H9 (cell line): Measurements from ENCODE around the gene PIK3CD. TPM values are rescaled to one million over a fixed set of nuclear protein-coding genes. Genes with fewer than 3 reads are reported as not detected.

Source experiments
- DNase-seq: peaks from one replicate; pipeline ENCODE4 v3.0.0-alpha.2; 2017
- H2AFZ ChIP-seq: one replicate; pipeline ENCODE4 v1.6.1; 2013; ENCODE audit warnings: mild to moderate bottlenecking, low read length, control low read depth, moderate library complexity
- H2AK5ac ChIP-seq: 2 replicates; pipeline ENCODE4 v1.6.1; 2013; ENCODE audit warnings: low read length, control low read depth, mixed read lengths; ENCODE audit not compliant: insufficient read length
- H2BK120ac ChIP-seq: one replicate; pipeline ENCODE4 v1.6.1; 2013; ENCODE audit warnings: low read depth, mild to moderate bottlenecking, low read length, control low read depth, inconsistent platforms; ENCODE audit not compliant: poor library complexity, severe bottlenecking
- H2BK12ac ChIP-seq: 2 replicates; pipeline ENCODE4 v1.6.1; 2013; ENCODE audit warnings: low read length, control low read depth, mixed read lengths, low read depth; ENCODE audit not compliant: insufficient read length
- H2BK15ac ChIP-seq: 2 replicates; pipeline ENCODE4 v1.6.1; 2013; ENCODE audit warnings: low read depth, low read length, control low read depth
- H2BK20ac ChIP-seq: one replicate; pipeline ENCODE4 v1.6.1; 2013; ENCODE audit warnings: low read depth, mild to moderate bottlenecking, low read length, control low read depth, inconsistent platforms; ENCODE audit not compliant: poor library complexity, severe bottlenecking
- H2BK5ac ChIP-seq: 2 replicates; pipeline ENCODE4 v1.6.1; 2013; ENCODE audit warnings: low read length, control low read depth, mixed read lengths; ENCODE audit not compliant: insufficient read length
- H3K14ac ChIP-seq: 2 replicates; pipeline ENCODE4 v1.6.1; 2013; ENCODE audit warnings: low read length, control low read depth; ENCODE audit not compliant: insufficient read depth
- H3K18ac ChIP-seq: 2 replicates; pipeline ENCODE4 v1.6.1; 2013; ENCODE audit warnings: low read depth, mild to moderate bottlenecking, mixed read lengths, low read length, control low read depth; ENCODE audit not compliant: insufficient read length
- H3K23ac ChIP-seq: 2 replicates; pipeline ENCODE4 v1.6.1; 2013; ENCODE audit warnings: low read length, control low read depth, mixed read lengths, low read depth; ENCODE audit not compliant: insufficient read length
- H3K23me2 ChIP-seq: 2 replicates; pipeline ENCODE4 v1.6.1; 2013; ENCODE audit warnings: low read depth, mild to moderate bottlenecking, mixed read lengths, low read length, control low read depth; ENCODE audit not compliant: insufficient read length, poor library complexity, severe bottlenecking
- H3K27ac ChIP-seq: 2 replicates; pipeline ENCODE4 v1.5.1; 2013; ENCODE audit warnings: low read length, control low read depth, mixed read lengths, low read depth; ENCODE audit not compliant: insufficient read length
- H3K27me3 ChIP-seq: 2 replicates; pipeline ENCODE4 v1.6.1; 2013; ENCODE audit warnings: low read length, control low read depth, inconsistent platforms; ENCODE audit not compliant: insufficient read depth
- H3K4ac ChIP-seq: 2 replicates; pipeline ENCODE4 v1.6.1; 2013; ENCODE audit warnings: low read depth, mild to moderate bottlenecking, control low read depth, inconsistent platforms, low read length, moderate library complexity
- H3K4me1 ChIP-seq: 2 replicates; pipeline ENCODE4 v1.6.1; 2013; ENCODE audit warnings: low read length, control low read depth, inconsistent platforms; ENCODE audit not compliant: insufficient read depth
- H3K4me2 ChIP-seq: 2 replicates; pipeline ENCODE4 v1.6.1; 2013; ENCODE audit warnings: low read length, control low read depth, mixed read lengths; ENCODE audit not compliant: insufficient read length, insufficient read depth
- H3K56ac ChIP-seq: 2 replicates; pipeline ENCODE4 v1.6.1; 2013; ENCODE audit warnings: low read depth, mild to moderate bottlenecking, mixed read lengths, low read length, control low read depth; ENCODE audit not compliant: insufficient read length
- H3K79me1 ChIP-seq: 2 replicates; pipeline ENCODE4 v1.6.1; 2013; ENCODE audit warnings: low read depth, mild to moderate bottlenecking, moderate library complexity, low read length, control low read depth, inconsistent platforms; ENCODE audit not compliant: insufficient read depth, poor library complexity, severe bottlenecking
- H3K79me2 ChIP-seq: 2 replicates; pipeline ENCODE4 v1.6.1; 2013; ENCODE audit warnings: low read length, control low read depth, inconsistent platforms; ENCODE audit not compliant: insufficient read depth
- H3K9ac ChIP-seq: 2 replicates; pipeline ENCODE4 v1.6.1; 2013; ENCODE audit warnings: low read length, control low read depth, mixed read lengths; ENCODE audit not compliant: insufficient read length; ENCODE audit errors: extremely low read depth
- H3K9me3 ChIP-seq: one replicate; pipeline ENCODE4 v1.6.1; 2013; ENCODE audit warnings: low read depth, low read length, inconsistent platforms; ENCODE audit not compliant: control insufficient read depth
- H3T11ph ChIP-seq: one replicate; pipeline ENCODE4 v1.6.1; 2013; ENCODE audit warnings: mild to moderate bottlenecking, low read length, control low read depth, inconsistent platforms
- H4K20me1 ChIP-seq: one replicate; pipeline ENCODE4 v1.6.1; 2013; ENCODE audit not compliant: control insufficient read depth, insufficient read length, insufficient read depth
- H4K5ac ChIP-seq: 2 replicates; pipeline ENCODE4 v1.6.1; 2013; ENCODE audit warnings: low read depth, mild to moderate bottlenecking, mixed read lengths, low read length, control low read depth; ENCODE audit not compliant: insufficient read length
- H4K8ac ChIP-seq: replicated peaks from 2 replicates; pipeline ENCODE4 v1.6.1; 2013; ENCODE audit warnings: low read length, control low read depth, mixed read lengths, low read depth; ENCODE audit not compliant: insufficient read length
- H4K91ac ChIP-seq: 2 replicates; pipeline ENCODE4 v1.6.1; 2013; ENCODE audit warnings: low read depth, mild to moderate bottlenecking, moderate library complexity, mixed read lengths, low read length, control low read depth; ENCODE audit not compliant: insufficient read length
- H3K27ac Mint-ChIP-seq, 3 experiments: 2 replicates in 2 of 3; 3 replicates in 1 of 3; pipeline ENCODE4 v1.8.0; 2020 to 2021; ENCODE audit warnings: mixed read lengths in 3 of 3, mild to moderate bottlenecking in 1 of 3, moderate library complexity in 1 of 3
- H3K27me3 Mint-ChIP-seq: 2 replicates; pipeline ENCODE4 v1.8.0; 2021; ENCODE audit warnings: low read depth, mild to moderate bottlenecking, moderate library complexity, mixed read lengths
- H3K36me3 Mint-ChIP-seq, 3 experiments: 2 replicates in 2 of 3; 3 replicates in 1 of 3; pipeline ENCODE4 v1.8.0; 2020 to 2021; ENCODE audit warnings: low read depth in 3 of 3, mixed read lengths in 3 of 3; ENCODE audit not compliant: insufficient read depth in 1 of 3
- H3K4me1 Mint-ChIP-seq, 2 experiments: 2 replicates each; pipeline ENCODE4 v1.8.0; 2020; ENCODE audit warnings: mixed read lengths in 2 of 2
- H3K4me3 Mint-ChIP-seq, 2 experiments: 2 replicates in 1 of 2; 3 replicates in 1 of 2; pipeline ENCODE4 v1.8.0; 2020 to 2021; ENCODE audit warnings: mild to moderate bottlenecking in 2 of 2, mixed read lengths in 2 of 2, moderate library complexity in 1 of 2
- H3K9me3 Mint-ChIP-seq, 2 experiments: 2 replicates in 1 of 2; 3 replicates in 1 of 2; pipeline ENCODE4 v1.8.0; 2020; ENCODE audit warnings: mild to moderate bottlenecking in 2 of 2, mixed read lengths in 2 of 2, moderate library complexity in 1 of 2
- CTCF ChIP-seq: fragments of 200-600 bp; sonication (generic); conservative IDR thresholded peaks from 3 replicates; pipeline ENCODE4 v1.8.0; 2021; ENCODE audit warnings: antibody characterized with exemption, mild to moderate bottlenecking
- WGBS: extraction: QIAGEN DNeasy Blood & Tissue Kit; methylation state at CpG from one replicate; pipeline ENCODE4 v1.1.7; 2013; ENCODE audit warnings: missing lambda C conversion rate, low lambda C conversion rate, mixed read lengths; ENCODE audit not compliant: insufficient read length; ENCODE audit errors: extremely low coverage; 5-methylcytosine and 5-hydroxymethylcytosine counted together
- total RNA-seq: library from RNA; stranded (reverse); gene quantifications from 2 replicates; pipeline ENCODE4 v1.2.1, GENCODE V29; 2021

Gene PIK3CD
- total RNA-seq, 1 experiment from 2014 or later: 10.0 TPM

GRCh38 chr1:9770298-9770697 is 118.8 kb downstream of the PIK3CD start:
- Mint-ChIP-seq H3K4me3 (no peak overlapping the region), H3K9me3 (no peaks in the 10 kb centered on the region), H3K36me3 (peaks cover 13 to 27% (median 24%) of the 10 kb centered on the region in 3 experiments; a peak in 6 of 7 replicates), H3K27me3 (no peaks in the 10 kb centered on the region), H3K27ac (no peak overlapping the region), H3K4me1 (peaks cover 18 to 22% of the 10 kb centered on the region in 2 experiments)
- Histone ChIP-seq H3T11ph (no peak overlapping the region), H3K27ac (no peak overlapping the region), H3K27me3 (no peaks in the 10 kb centered on the region), H3K79me2 (no peaks in the 10 kb centered on the region; the same call in 1 of the 2 replicates), H2BK120ac (no peak overlapping the region), H3K4me1 (no peaks in the 10 kb centered on the region), H3K9me3 (no peaks in the 10 kb centered on the region), H2BK12ac (no peak overlapping the region), H3K4ac (no peak overlapping the region), H2AK5ac (no peak overlapping the region), H2BK15ac (no peak overlapping the region), H4K5ac (no peak overlapping the region), H3K79me1 (no peaks in the 10 kb centered on the region), H2BK5ac (no peak overlapping the region), H4K8ac (no peak overlapping the region), H3K9ac (no peak overlapping the region), H3K23me2 (no peaks in the 10 kb centered on the region), H3K4me2 (no peak overlapping the region), H3K14ac (no peak overlapping the region), H3K18ac (no peak overlapping the region), H3K23ac (no peak overlapping the region), H4K20me1 (no peaks in the 10 kb centered on the region), H2BK20ac (no peak overlapping the region), H3K56ac (no peak overlapping the region), H4K91ac (no peak overlapping the region), H2AFZ (no peak overlapping the region)
- WGBS: no CpG with 5 or more reads among the region's 10 CpGs
- DNase-seq: no peak
- TF ChIP-seq CTCF: no peak
